ENCODE measurements around the gene ZFYVE19. TPM values are rescaled to one million over a fixed set of nuclear protein-coding genes. Genes with fewer than 3 reads are reported as not detected.
A peak's percentile ranks its signal among the peaks of the same experiment; 100 is the strongest.

ZFYVE19 gene
- total RNA-seq, 2 donors from 2014 or later = 39.8 to 43.3 TPM

DNA sequence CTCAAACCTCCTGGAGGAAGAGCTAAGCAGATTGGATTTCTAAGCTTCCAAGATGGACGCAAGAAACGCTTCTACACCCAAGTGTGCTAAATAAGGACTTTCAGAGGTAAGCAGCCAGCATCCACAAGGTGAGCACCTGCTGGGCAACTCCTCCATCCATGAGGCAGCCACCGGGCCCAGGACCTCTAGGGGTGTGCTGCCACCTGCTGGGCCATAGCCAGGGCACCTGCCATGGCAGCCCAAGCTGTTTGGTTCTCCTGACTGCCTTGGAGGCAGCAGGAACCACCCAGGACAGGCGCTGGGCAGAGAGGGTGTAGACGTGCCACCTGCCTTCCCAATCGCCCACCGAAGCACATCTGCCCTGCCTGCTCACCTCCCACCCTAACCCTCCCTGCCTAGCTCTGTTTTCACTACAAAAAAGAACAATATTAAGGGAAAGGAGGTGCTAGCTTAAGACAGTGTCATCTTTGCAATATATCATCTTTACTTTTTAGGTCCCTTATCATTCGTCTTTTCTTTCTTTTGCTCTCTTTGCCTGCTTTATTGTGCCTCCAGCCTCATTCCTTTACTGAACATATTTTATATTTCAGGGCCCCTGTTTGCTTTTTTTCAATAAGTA is 24.2 kb upstream of the ZFYVE19 start:
- Histone ChIP-seq H3K27me3 (replicated peaks; ENCODE audit: insufficient read depth) (no peaks in the 10 kb centered on the region), H3K36me3 (peaks cover 0 to 4% of the 10 kb centered on the region in 2 donors), H3K9me3 (no peaks in the 10 kb centered on the region), H3K4me1 (replicated peaks) (peaks cover 16% of the 10 kb centered on the region), H3K27ac (no peak overlapping the region), H3K4me3 (no peak overlapping the region)
- DNase-seq (ENCODE audit: low spot score) = peak; percentile 75
- TF ChIP-seq POLR2AphosphoS5 (IDR thresholded peaks at IDR 0.05) (peak; percentile 56), POLR2A (IDR thresholded peaks at IDR 0.05) (no peak)
- TF ChIP-seq, protein P1, sequence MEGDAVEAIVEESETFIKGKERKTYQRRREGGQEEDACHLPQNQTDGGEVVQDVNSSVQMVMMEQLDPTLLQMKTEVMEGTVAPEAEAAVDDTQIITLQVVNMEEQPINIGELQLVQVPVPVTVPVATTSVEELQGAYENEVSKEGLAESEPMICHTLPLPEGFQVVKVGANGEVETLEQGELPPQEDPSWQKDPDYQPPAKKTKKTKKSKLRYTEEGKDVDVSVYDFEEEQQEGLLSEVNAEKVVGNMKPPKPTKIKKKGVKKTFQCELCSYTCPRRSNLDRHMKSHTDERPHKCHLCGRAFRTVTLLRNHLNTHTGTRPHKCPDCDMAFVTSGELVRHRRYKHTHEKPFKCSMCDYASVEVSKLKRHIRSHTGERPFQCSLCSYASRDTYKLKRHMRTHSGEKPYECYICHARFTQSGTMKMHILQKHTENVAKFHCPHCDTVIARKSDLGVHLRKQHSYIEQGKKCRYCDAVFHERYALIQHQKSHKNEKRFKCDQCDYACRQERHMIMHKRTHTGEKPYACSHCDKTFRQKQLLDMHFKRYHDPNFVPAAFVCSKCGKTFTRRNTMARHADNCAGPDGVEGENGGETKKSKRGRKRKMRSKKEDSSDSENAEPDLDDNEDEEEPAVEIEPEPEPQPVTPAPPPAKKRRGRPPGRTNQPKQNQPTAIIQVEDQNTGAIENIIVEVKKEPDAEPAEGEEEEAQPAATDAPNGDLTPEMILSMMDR (IDR thresholded peaks at IDR 0.05) = peak; percentile 44 to 89 (median 76)
- 51% methylated on average over 8 of the region's 8 CpGs for WGBS
- intact Hi-C loops (cut with DNase I) = no loop called here

DNA sequence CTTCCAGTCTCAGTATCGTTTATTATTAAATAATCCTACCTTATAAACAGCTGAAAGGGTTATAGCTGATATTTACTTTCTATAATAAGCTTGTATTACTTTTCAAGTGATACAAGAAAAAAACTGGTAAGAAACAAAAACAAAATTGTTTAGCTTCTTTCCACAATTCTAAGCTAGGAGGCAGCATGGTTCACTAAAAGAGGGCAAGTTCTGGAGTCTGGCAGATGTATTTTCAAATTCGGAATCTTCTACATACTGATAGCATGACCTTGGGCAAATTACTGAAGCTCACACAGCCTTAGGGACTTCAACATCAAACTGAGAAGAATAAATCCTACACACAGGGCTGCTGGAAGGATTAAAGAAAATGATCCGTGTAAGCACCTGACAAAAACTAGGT is 21.7 kb upstream of the ZFYVE19 start:
- DNase-seq (ENCODE audit: low spot score) = no peak
- Histone ChIP-seq H3K4me1 (replicated peaks) (peaks cover 22% of the 10 kb centered on the region), H3K4me3 (no peak overlapping the region), H3K27ac (peak overlapping the region; percentile 80 to 81), H3K9me3 (no peaks in the 10 kb centered on the region), H3K36me3 (no peaks in the 10 kb centered on the region), H3K27me3 (replicated peaks; ENCODE audit: insufficient read depth) (no peaks in the 10 kb centered on the region)
- TF ChIP-seq POLR2AphosphoS5 (IDR thresholded peaks at IDR 0.05) = no peak
- TF ChIP-seq, protein P1 (IDR thresholded peaks at IDR 0.05) = peak in 2 of 4 experiments; percentile 30 to 51
- no peak for TF ChIP-seq POLR2A (IDR thresholded peaks at IDR 0.05)
- 77% methylated on average over 3 of the region's 3 CpGs for WGBS
- intact Hi-C loops (cut with DNase I) = no loop called here

DNA sequence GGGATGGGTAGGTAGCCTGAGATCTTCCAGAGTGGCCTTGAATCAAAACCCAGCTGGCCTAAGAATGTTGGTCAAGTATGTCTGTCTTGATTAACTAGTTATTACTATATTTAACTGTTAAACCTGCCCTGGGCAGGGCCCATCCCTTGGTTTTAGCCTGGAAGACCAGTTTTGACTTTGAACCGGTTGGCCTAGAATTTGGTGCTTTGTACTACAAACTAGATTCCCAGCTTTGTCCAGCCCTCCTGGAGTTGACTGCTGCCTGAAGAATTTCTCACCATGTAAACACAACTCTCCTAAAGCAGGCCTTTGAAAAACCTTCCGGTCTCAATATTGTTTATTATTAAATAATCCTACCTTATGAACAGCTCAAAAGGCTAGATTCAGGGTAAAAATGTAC is 21.1 kb upstream of the ZFYVE19 start:
- H3K36me3 ChIP-seq = no peaks in the 10 kb centered on the region
- TF ChIP-seq POLR2A (IDR thresholded peaks at IDR 0.05) (no peak), POLR2AphosphoS5 (IDR thresholded peaks at IDR 0.05) (no peak)
- TF ChIP-seq, protein P1 (IDR thresholded peaks at IDR 0.05) = no peak
- H3K27me3 ChIP-seq (replicated peaks; ENCODE audit: insufficient read depth) = no peaks in the 10 kb centered on the region
- intact Hi-C loops (cut with DNase I) = no loop called here
- peaks cover 22% of the 10 kb centered on the region for H3K4me1 ChIP-seq (replicated peaks)
- no peak for DNase-seq (ENCODE audit: low spot score)
- no peaks in the 10 kb centered on the region for H3K9me3 ChIP-seq
- peak overlapping the region; percentile 80 to 81 for H3K27ac ChIP-seq
- WGBS = 55% methylated on average over 2 of the region's 2 CpGs
- no peak overlapping the region for H3K4me3 ChIP-seq

DNA sequence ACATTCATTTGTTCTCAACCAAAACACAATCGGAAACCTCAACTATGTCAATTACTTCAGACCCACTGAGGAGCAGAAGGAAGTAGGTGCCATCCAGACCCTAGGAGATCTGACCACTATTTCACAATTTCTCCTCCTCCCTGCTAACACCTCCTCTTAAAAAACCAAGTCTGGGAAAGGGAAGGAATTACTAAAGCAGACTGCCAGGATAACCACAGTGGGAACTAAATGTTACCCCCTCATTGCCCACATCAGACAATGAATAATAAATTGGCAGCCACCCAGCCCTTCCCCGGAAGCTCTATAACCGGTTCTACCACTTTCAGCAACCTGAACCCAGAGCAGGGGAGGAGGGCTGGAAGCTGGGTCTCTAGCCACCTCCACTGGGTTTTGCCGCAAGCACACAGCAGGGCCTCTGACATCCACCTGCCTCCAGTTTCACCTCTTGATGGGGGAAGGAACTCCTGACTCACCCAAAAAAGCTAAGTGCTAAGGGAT is 19.5 kb upstream of the ZFYVE19 start:
- WGBS = 20% methylated on average over 4 of the region's 4 CpGs
- DNase-seq (ENCODE audit: low spot score) = peak; percentile 86

More for the DNA sequence above, 19.5 kb upstream of the ZFYVE19 start:
- no peak overlapping the region for H3K4me3 ChIP-seq
- H3K36me3 ChIP-seq = no peaks in the 10 kb centered on the region
- no peaks in the 10 kb centered on the region for H3K27me3 ChIP-seq (replicated peaks; ENCODE audit: insufficient read depth)
- H3K4me1 ChIP-seq (replicated peaks) = peaks cover 22% of the 10 kb centered on the region
- no peaks in the 10 kb centered on the region for H3K9me3 ChIP-seq
- H3K27ac ChIP-seq = peak overlapping the region; percentile 80 to 81
- TF ChIP-seq, protein P1 (IDR thresholded peaks at IDR 0.05) = no peak
- TF ChIP-seq POLR2A (IDR thresholded peaks at IDR 0.05) (peak; percentile 17), POLR2AphosphoS5 (IDR thresholded peaks at IDR 0.05) (peak; percentile 91)
- intact Hi-C loops (cut with DNase I) = no loop called here

Data from prostate gland (tissue), 2 donors.